Hematopoietic multipotent progenitor cell treated with erythropoietin and hydrocortisone succinate and interleukin-3 and kit ligand, for 6 days (in vitro differentiated cells): Measurements from ENCODE around the gene AP1B1.

ENCODE experiments used
- DNase-seq: peaks from one replicate; pipeline ENCODE4 v3.0.0-alpha.2; 2015

Gene AP1B1

DNA sequence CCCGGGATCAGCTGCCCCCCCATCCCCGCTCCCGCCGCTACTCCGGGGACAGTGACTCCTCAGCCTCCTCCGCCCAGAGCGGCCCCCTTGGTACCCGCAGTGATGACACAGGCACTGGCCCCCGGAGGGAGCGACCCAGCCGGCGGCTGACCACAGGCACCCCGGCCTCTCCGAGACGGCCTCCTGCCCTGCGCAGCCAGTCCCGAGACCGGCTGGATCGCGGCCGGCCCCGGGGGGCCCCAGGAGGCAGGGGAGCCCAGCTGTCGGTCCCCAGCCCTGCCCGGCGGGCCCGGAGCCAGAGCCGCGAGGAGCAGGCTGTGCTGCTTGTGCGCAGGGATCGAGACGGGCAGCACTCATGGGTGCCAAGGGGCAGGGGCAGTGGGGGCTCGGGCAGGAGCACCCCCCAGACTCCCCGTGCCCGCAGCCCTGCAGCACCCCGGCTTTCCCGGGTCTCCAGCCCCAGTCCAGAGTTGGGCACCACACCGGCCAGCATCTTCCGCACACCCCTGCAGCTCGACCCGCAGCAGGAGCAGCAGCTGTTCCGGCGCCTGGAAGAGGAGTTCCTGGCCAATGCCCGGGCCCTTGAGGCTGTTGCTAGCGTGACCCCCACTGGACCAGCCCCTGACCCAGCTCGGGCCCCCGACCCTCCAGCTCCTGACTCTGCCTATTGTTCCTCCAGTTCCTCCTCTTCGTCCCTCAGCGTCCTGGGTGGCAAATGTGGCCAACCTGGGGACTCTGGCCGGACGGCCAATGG, 76.7 kb downstream of the AP1B1 start:
- no peak for DNase-seq

DNA sequence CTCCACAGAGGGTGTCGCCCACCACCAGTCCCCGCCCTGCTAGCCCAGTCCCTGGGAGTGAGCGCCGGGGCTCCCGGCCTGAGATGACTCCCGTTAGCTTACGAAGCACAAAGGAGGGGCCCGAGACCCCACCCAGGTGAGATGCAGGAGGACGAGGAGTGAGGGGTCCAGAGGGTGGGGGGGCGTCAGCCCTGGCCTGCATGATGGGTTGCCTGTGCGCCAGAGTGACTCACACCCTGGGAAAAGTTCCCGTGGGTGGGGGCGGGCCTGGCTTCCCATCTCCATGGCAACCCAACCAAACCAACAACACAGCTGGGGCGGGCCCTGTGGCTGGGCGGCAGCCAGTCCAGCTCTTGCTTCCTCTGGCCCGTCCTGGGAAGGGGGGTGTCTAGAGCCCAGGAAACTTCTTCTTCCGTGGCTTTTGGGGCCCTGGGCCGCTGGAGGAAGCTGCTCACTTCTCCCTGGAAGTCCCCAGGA, 77.5 kb downstream of the AP1B1 start:
- peak; percentile 93 for DNase-seq

DNA sequence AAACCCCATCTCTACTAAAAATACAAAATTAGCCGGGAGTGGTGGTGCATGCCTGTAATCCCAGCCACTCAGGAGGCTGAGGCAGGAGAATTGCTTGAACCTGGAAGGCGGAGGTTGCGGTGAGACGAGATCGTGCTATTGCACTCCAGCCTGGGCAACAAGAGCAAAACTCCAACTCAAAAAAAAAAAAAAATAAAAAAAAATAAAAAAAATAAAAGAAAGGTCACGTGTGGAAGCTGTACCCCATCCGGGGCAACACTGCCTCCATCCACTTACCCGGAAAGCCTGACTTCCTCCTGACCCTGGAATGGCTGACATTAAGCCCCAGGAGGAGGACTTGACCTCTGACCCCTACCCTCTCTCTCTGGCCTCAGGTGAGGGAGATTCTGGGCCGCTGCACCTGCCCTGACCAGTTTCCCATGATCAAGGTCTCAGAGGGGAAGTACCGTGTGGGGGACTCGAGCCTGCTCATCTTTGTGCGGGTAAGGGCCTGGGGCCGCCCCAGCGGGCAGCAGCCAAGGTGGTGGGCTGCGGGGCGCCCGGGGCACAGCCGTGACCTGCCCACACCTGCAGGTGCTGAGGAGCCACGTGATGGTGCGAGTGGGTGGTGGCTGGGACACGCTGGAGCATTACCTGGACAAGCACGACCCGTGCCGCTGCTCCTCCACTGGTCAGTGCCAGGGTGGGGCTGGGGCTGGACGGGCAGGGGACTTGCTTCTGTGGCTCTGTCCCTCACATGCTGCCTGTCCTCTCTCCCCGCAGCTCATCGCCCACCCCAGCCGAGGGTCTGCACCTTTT, 78.1 kb downstream of the AP1B1 start:
- no peak for DNase-seq

DNA sequence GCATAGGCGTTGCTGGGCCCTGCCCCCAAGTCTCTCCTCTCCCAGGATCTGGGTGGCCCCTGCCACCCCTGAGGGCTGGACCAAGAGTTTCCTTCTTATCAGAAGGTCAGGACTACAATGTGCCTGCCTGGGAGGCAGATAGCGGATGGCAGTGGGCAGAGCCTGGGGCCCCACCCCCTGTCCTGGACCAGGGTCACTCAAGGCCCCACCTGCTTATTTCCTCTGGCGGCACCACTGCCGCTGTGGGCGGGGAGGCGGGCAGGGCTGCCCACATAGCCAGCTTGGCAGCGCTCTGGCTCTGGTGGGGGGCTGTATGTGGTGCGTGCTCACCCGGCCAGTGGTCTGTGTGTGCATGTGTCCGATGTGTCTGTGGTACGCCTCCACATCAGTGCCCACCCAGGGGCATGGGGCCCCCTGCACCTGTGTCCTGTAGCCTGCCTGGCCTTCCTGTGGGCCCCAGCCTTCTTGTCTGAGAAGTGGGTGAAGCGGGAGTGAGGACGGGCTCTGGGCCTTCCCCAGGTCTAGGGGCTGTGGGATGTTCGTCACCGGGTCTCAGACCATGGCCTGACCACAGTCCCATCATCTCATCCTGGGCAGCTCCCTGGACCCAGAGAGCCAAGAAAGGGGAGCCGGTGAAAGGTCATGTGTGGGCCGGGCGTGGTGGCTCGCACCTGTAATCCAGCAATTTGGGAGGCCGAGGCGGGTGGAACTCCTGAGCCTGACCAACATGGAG, 78.9 kb downstream of the AP1B1 start:
- peak; percentile 95 for DNase-seq

DNA sequence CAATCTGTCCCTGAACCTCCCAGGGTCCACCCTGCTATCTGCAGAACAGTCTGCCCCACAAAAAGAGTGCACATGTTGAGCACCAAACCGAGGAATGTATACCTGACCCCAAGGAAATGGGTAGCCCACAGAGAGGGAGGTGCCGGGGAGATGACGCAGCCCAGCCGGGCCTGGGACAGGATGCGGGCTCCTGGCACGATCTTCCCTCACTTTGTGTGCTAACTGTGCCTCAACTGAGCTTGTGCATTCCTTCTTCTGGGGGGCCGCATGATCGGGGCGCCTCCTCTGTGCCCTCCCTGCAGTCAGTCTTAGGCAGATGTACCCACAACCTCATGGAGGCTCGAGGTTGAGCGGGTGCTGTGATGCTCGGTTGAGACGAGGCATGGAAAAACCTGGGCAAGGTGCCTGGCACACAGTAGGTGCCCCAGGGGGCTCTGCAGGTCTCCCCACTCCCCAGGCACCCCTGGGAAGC, 79.5 kb downstream of the AP1B1 start:
- DNase-seq = peak; percentile 72

DNA sequence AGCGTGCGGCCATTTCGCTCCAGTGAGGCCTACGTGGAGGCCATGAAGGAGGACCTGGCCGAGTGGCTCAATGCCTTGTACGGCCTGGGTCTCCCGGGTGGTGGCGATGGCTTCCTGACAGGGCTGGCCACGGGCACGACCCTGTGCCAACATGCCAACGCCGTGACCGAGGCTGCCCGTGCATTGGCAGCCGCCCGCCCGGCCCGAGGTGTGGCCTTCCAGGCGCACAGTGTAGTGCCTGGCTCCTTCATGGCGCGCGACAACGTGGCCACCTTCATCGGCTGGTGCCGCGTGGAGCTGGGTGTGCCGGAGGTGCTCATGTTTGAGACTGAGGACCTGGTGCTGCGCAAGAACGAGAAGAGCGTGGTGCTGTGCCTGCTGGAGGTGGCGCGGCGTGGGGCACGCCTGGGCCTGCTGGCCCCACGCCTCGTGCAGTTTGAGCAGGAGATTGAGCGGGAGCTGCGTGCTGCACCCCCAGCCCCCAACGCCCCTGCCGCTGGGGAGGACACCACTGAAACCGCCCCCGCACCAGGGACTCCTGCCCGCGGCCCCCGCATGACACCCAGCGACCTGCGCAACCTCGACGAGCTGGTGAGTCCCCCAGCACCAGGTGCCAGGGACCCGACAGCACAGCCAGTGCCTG, 80.1 kb downstream of the AP1B1 start:
- no peak for DNase-seq

DNA sequence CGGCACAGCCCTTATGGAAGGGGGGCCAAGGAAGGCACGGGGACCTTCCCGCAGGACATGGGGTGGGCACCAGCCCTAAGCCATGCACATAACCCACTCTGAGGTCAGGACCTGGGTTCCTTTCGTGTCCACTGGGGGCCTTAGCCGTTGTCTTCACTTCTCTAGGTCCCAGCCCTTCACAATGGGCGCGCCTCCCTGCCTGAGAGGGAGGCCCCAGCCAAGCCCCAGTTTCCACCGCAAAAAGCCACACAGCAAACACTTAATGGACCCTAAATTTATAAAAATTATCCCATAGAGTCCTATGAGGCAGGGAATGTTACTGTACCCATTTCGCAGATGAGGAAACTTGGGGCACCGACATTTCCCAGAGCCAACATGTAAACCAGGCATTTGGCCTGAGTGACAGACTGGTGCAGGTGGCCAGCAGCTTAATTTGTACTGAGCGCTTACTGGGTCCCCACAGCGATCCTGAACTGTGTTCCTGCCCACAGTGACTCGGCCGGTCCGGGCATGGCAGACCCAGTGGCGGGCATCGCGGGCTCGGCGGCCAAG, 80.7 kb downstream of the AP1B1 start:
- DNase-seq = peak; percentile 73

DNA sequence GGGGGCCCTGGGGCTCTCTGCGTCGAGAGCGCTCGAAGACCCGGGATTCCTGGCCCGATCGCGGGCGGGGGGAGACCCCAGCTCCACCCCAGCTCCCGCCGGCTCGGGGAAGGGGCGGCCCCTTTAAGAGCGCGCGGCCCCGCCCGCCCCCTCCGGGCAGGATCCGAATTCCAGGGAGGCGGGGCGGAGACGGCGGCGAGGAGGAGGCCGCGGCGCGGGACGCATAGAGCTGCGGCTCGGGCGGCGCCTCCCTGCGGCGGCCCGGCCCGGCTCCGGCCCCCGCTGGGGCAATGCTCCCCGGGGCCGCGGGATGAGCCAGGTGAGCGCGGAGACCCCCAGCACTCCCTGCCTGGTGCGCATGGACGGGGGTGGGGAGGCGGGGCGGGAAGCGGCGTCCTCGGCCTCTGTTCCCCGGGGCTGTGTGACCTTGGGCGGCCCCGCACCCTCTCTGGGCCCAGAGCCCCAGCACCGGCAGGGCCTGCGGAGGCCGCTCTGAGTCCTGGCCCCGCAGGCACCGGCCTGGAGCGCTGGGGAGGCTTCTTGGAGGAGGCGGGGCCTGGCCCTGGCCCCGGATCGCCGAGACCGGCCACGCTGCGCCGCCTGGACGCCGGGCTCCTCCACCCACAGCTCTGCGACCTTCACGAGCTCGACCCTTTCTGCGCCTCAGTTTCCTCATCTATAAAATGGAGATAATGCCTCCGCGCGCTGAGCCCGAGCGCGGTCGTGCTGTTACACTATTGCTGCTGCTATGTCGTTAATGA, 81.4 kb downstream of the AP1B1 start:
- peak; percentile 84 for DNase-seq

DNA sequence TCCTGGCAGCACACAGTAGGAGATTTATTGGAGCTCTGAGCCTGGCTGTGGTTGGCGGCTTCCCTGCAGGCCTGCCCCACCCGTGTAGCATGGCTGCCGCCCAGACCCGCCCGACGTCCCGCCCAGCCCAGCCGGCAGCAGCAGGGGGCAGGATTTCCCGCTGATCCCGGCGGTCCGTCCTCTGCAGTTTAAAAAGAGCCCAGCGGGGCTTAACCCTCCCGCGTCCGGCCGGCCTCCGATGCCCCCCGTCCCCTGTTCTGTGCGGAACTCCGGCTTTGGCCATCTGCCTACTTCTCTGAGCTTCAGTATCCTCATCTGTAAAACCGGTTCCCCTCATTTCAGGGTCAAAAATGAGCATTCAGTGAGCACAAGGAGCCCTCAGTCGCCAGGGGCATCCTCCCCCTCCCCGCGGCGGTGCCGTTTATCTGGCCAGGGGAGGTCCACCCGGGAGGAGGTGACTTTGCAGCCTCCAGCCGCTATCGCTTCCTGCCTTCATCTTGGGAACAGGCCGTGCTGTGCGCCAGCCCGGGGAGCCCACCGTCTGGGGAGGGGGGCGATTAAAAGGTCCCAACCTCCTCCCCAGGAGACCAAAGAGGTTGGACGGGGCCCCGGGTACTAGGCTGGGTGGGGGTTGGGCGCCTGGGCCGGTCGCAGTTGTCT, 82.1 kb downstream of the AP1B1 start, which contains the start of gene GAS2L1:
TSS of gene GAS2L1 (plus strand) at position 476 of the 660 bp plus-strand sequence. CDS start 1,456 bp downstream, outside the sequence.
- peak; percentile 90 for DNase-seq

DNA sequence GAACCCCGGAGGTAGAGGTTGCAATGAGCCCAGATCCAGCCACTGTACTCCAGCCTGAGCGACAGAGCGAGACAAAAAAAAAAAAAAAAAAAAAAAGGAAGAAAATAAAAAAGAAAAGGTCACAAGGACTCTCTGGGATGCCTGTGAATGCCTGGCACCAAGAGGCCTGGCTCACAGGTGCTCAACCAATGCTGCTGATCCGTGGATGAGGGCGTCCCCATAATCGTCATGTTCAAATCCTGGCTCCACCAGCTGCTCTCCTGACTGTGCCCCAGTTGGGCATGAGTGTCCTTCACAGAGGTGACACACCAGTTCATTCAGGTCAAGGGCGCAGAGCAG, 82.6 kb downstream of the AP1B1 start:
- DNase-seq = no peak

DNA sequence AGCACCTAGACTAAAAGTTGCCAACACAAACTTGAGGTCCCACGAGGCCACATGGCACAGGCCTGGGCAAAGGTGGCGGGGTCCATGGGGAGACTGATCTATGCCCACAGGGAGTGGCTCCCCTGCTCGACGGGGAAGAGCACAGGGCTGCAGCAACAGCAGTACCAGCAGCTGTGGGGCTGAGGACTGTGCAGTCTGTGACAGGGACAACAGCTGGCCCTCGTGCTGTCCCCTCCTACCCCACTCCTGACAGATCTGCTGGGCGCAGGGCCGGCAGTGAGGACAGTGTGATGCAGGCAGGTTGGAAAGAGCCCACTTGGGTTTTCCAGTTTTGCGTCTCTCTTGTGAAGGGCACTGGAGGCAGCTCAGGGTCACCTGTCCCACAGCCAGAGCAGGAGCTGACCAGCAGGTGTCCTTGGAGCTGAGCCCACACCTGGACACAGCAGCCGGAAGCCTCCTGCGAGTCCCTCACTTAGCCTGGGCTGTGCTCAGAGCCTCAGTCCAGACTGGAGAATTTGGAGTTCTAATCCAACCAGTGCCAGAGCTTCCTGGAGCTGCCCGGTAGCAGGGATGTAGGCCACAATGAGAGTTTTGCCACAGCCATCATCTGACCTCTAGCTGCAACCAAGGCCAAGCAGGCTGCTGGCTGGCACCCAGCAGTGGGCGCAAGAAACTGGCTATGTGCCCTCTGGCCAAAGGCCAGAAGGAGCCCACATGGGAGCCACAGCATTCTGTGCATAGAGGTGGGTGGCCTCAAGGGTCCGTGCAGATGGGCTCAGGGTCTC, 85.5 kb downstream of the AP1B1 start:
- DNase-seq = peak; percentile 39

DNA sequence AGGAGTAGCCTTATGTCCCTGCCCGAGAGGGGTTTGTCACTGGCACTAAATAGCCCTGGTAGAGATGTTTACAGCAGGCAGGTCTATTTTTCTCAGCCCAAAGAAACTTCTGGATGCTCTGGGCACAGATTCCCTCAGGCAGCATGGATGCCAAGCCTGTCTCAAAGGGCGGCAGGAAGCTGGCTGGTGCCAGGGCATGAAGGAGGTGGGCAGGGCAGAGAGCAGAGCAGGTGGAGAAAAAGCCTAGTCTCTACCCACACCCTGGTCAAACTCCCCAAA, 86.0 kb downstream of the AP1B1 start:
- no peak for DNase-seq

DNA sequence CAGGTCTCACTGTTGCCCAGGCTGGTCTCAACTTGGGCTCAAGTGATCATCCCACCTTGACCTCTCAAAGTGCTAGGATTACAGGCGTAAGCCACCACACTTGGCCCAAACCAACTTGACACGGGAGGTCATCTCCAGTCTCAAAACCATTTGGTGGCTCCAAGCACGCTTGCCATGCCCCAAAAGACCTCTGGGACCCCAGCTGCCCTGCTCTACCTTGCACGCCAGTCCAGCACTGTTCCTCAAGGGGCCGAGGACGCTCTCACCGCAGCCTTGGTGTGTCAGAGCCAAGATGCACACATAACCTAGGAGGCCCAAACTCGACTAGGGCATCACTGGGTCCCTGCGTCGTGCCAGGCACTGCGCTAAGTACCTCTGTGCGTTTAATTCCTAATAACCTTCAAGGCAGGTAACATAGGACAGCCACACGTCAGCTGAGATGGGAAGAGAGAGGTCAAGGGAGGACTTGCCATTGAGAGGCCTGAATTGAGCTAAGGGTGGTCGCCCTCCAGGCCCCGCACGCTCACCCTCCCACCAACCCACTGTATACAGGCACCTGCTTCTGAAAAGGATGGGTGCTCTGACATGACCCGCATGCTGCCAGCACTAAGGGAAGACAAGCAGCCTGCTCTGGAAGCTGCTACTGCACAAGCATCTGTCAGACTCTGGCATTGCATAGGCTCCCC, 86.5 kb downstream of the AP1B1 start:
- DNase-seq = peak; percentile 32

DNA sequence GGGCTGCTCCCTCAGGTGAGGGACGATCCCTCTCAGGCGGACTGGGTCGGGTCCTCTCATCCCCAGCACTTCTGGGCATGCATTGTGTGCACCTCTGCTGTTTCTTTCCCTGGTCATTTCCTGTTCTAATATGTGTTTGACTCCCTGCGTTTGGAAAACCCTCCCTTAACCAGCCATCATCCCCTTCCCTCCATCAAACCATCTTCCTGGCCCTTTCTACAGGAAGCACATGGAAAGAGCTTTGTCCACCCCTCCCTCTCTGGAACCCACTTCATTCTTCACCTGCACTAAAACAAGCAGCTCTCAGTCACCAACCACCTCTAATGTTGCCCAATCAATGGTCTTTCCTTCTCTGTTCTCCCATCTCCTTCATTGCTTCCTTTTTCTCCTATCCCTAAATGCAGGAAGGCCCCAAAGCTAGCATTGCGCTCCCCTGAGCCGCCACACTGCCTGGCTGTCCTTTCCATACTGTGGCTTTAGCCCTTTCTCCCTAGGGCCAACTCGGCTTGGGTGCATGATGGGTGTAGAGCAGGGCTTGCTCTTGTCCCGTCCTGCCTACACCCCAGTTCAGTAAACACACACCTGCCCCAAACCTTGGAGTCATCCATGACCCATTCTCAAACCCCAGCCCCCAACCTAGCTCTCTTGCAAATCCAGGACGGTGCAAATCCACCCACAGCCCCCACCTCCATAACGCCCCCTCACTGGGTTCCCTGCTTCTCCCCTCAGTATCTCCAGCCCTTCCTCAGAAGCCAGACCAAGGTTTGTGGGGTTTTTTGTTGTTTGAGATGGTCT, 87.4 kb downstream of the AP1B1 start:
- no peak for DNase-seq

DNA sequence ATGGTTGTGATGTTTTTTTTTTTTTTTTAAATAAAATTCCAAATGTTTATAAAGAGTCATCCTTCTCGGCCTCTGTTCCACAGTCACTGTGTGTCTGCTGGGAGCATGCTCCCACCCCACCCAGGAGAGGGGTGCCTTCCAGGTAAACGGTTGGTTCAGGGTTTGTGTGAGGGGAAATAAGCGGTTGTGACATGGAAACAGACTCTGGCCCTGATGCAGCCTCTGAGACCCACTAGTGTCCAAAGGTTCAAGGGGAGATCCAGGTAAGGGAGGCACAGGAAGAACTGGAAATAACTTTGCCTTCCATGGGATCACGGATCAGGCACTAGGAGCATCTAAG, 87.9 kb downstream of the AP1B1 start:
- no peak for DNase-seq

DNA sequence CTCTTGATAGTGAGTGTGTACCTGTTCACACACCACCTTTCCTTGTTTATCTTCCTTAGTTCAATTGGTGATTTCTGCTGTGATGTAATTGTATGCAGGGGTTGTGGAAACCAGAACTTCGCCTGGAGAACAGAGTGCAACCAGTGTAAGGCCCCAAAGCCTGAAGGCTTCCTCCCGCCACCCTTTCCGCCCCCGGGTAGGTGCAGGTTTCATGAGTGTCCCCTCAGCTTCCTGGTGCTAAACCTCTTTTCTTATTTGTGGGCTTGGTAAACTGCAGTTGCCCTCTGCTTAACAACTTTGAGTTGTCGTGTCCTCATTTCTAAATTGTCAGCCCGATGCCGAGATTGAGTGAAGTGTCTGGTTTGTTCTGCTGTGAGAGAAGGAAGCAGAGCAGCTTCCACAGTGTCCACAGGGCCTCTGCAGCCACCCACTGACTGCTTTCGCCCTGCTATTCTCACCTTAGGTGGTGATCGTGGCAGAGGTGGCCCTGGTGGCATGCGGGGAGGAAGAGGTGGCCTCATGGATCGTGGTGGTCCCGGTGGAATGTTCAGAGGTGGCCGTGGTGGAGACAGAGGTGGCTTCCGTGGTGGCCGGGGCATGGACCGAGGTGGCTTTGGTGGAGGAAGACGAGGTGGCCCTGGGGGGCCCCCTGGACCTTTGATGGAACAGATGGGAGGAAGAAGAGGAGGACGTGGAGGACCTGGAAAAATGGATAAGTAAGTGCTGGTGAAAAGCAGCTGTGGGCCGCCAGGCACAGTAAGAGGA, 89.1 kb downstream of the AP1B1 start:
- DNase-seq = no peak

DNA sequence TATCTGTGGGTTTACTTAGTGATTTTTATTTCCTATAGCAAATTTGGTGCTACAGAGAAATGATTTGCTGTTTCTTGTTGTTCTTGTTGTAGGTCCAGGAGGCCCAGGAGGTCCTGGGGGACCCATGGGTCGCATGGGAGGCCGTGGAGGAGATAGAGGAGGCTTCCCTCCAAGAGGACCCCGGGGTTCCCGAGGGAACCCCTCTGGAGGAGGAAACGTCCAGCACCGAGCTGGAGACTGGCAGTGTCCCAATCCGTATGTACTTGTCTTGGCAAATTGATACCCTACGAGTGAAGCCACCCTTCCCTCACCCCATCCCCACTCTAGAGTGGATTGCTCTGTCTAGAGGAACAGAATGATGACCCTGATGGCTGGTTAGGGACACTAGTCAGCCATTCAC, 89.7 kb downstream of the AP1B1 start:
- DNase-seq = no peak

DNA sequence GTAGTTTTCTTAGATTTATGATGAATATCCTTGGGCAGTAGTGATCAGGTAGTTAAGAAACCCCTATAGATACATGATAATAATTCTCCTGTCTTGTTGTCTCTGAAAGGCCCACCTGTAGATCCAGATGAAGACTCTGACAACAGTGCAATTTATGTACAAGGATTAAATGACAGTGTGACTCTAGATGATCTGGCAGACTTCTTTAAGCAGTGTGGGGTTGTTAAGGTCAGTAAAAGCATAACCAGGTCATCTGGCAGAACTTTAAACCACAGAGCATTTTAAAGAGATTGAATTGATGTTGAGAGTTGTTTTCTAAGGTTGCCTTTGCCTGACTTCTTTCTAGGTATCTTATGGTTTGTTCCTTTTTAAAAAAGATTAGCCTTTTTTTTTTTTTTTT, 96.0 kb downstream of the AP1B1 start:
- no peak for DNase-seq
